Upper lobe of right lung (tissue), 1 donor: ENCODE results near the gene DNAJC3. TPM values are rescaled to one million over a fixed set of nuclear protein-coding genes. Genes with fewer than 3 reads are reported as not detected.

Experiments used
- ATAC-seq: fragments of 200-7000 bp; cut with Tn5 transposase; one replicate; pipeline ENCODE4 v1.9.1; 2020; ENCODE audit warnings: mild to moderate bottlenecking, moderate library complexity
- DNase-seq: peaks from one replicate; pipeline ENCODE4 v3.0.0-alpha.2; 2020
- H3K27ac ChIP-seq: fragments of 200-600 bp; one replicate; pipeline ENCODE4 v1.8.0; 2022
- H3K27me3 ChIP-seq: fragments of 200-600 bp; one replicate; pipeline ENCODE4 v1.8.0; 2022; ENCODE audit warnings: mild to moderate bottlenecking
- H3K36me3 ChIP-seq: fragments of 200-600 bp; one replicate; pipeline ENCODE4 v1.8.0; 2022
- H3K4me1 ChIP-seq: fragments of 200-600 bp; one replicate; pipeline ENCODE4 v1.8.0; 2022
- H3K4me3 ChIP-seq: fragments of 200-600 bp; one replicate; pipeline ENCODE4 v1.8.0; 2022; ENCODE audit warnings: mild to moderate bottlenecking
- H3K9me3 ChIP-seq: fragments of 200-600 bp; one replicate; pipeline ENCODE4 v1.8.0; 2022
- CTCF ChIP-seq: fragments of 200-600 bp; IDR thresholded peaks from one replicate; pipeline ENCODE4 v1.8.0; 2022; ENCODE audit warnings: antibody characterized with exemption
- intact Hi-C: fragments of 100-400 bp; cut with DNase I; formaldehyde crosslinking; loops from one replicate; pipeline ENCODE4 v1.11.0; 2022
- total RNA-seq: library from RNA; stranded (reverse); fragmentation: NEBNext Ultra II Directional; extraction: Animal tissue kit (Norgen Biotek cat#: 25700); gene quantifications from one replicate; pipeline ENCODE4 v1.2.1, GENCODE V29; 2021
- donor health status: DM: no; HTN: yes; CAD: no; lungs with severe emphysema.

Gene DNAJC3
- total RNA-seq, 1 donor from 2014 or later: 67.9 TPM

- Histone ChIP-seq H3K27me3 (no peaks in the 10 kb centered on the region), H3K36me3 (peaks cover 18% of the 10 kb centered on the region), H3K4me3 (no peak overlapping the region), H3K27ac (no peak overlapping the region), H3K4me1 (peaks cover 8% of the 10 kb centered on the region), H3K9me3 (no peaks in the 10 kb centered on the region)
- TF ChIP-seq CTCF: no peak
- DNase-seq (no peak), ATAC-seq (no peak)
- intact Hi-C loops: no loop called here
Measured at GRCh38 chr13:95706356-95706755, 29.4 kb downstream of the DNAJC3 start.

GRCh38 chr13:95707035-95707434, 30.1 kb downstream of the DNAJC3 start:
- Histone ChIP-seq H3K4me3 (no peak overlapping the region), H3K27ac (no peak overlapping the region), H3K27me3 (no peaks in the 10 kb centered on the region), H3K36me3 (peaks cover 24% of the 10 kb centered on the region), H3K4me1 (peaks cover 8% of the 10 kb centered on the region), H3K9me3 (no peaks in the 10 kb centered on the region)
- ATAC-seq (no peak), DNase-seq (no peak)
- intact Hi-C loops: no loop called here
- no peak for TF ChIP-seq CTCF

- no peak for TF ChIP-seq CTCF
- no peak overlapping the region for H3K4me3 ChIP-seq
- H3K27ac ChIP-seq: no peak overlapping the region
- ATAC-seq (peak; percentile 89), DNase-seq (no peak)
- H3K9me3 ChIP-seq: no peaks in the 10 kb centered on the region
- peaks cover 8% of the 10 kb centered on the region for H3K4me1 ChIP-seq
- no peaks in the 10 kb centered on the region for H3K27me3 ChIP-seq
- H3K36me3 ChIP-seq: peaks cover 29% of the 10 kb centered on the region
- intact Hi-C loops: no loop called here
Measured at GRCh38 chr13:95707442-95708390, 30.8 kb downstream of the DNAJC3 start.

- H3K27ac ChIP-seq: no peak overlapping the region
- ATAC-seq: no peak
Measured at GRCh38 chr13:95708391-95708774, 31.4 kb downstream of the DNAJC3 start.

GRCh38 chr13:95708811-95709500, 32.0 kb downstream of the DNAJC3 start:
- DNase-seq: no peak
- H3K27ac ChIP-seq: no peak overlapping the region
- no peaks in the 10 kb centered on the region for H3K4me1 ChIP-seq
- H3K36me3 ChIP-seq: peaks cover 41% of the 10 kb centered on the region
- no peak for ATAC-seq
- no peaks in the 10 kb centered on the region for H3K9me3 ChIP-seq
- no peak overlapping the region for H3K4me3 ChIP-seq
- intact Hi-C loops: no loop called here
- no peak for TF ChIP-seq CTCF
- no peaks in the 10 kb centered on the region for H3K27me3 ChIP-seq

More at GRCh38 chr13:95708391-95708774, 31.4 kb downstream of the DNAJC3 start:
- intact Hi-C loops: no loop called here
- H3K4me3 ChIP-seq: no peak overlapping the region
- H3K36me3 ChIP-seq: peaks cover 36% of the 10 kb centered on the region
- DNase-seq: no peak
- H3K27me3 ChIP-seq: no peaks in the 10 kb centered on the region
- no peaks in the 10 kb centered on the region for H3K9me3 ChIP-seq
- TF ChIP-seq CTCF: no peak
- H3K4me1 ChIP-seq: peaks cover 5% of the 10 kb centered on the region
